ENCODE results near the gene TGIF1.

Gene TGIF1

DNA sequence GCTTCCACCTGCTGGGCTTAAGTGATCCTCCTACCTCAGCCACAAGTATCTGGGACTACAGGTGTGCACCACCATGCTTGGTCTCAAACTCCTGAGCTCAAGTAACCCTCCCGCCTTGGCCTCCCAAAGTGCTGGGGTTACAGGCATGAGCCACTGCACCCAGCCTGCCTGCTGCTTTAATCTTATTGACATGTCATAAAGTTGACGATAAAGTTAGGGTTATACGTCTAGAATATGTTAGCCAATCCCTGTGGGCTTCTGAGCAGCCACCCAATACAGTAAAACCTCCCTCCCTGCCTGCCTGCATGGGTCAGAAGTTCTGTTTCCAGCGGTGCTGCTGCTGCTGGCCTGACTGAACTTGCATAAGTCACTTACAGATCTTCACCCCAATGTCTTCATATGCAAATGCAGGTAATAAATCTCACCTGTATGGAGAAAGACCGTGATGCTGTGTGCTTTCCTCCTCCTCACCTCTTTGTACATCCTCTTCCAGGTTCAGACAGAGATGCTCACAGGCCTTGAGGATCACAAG, 30.1 kb downstream of the TGIF1 start:
- Histone ChIP-seq H3K27me3 (ENCODE audit: control insufficient read depth in 5 of 5, insufficient read depth in 4 of 5, low read length in 5 of 5) (no peaks in the 10 kb centered on the region), H3K27ac (ENCODE audit: low read depth, low read length) (no peak overlapping the region), H3K9me3 (ENCODE audit: control insufficient read depth in 5 of 5, low read length in 5 of 5) (no peaks in the 10 kb centered on the region), H3K4me3 (ENCODE audit: low read depth in 1 of 5, low read length in 5 of 5) (no peak overlapping the region), H3K9ac (ENCODE audit: low read length in 5 of 5) (no peak overlapping the region), H3K36me3 (ENCODE audit: control insufficient read depth in 5 of 5, insufficient read depth in 5 of 5, low read length in 5 of 5) (no peaks in the 10 kb centered on the region), H3K4me1 (ENCODE audit: control insufficient read depth in 5 of 5, insufficient read depth in 5 of 5, low read length in 5 of 5) (peaks cover 0 to 15% (median 8%) of the 10 kb centered on the region in 5 donors)

DNA sequence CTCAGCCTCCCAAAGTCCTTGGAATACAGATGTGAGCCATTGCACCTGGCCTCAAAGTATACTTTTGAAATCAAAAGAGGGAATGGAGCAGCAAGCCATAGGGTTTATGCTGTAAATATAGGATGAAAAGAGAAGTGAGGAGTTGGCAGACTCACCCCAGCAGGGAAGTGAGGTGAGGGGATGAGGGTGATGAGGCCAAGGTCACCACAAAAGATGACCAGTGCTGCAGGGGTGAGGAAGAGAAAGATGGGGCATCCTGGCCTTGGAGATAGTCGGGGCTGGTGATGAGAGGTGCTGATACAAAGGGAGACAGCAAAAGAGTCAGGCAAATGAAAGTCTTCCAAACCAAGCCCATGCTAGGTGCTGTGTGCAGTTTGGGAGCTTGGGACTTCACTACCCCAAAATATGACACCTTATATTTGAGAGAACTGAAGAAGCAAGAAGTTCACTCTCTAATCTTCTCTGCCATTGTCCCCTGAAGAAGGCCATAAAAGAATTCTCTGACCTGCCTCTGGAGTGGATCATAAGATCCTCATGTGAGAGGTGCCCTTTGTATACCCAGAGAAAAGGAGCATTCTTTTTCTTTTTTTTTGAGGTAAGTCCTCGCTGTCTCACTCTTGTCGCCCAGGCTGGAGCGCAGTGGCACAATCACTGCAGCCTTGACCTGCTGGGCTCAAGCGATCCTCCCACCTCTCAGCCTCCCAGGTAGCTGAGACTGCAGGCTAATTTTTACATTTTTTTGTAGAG, 31.0 kb downstream of the TGIF1 start:
- Histone ChIP-seq H3K9ac (ENCODE audit: low read length in 5 of 5) (no peak overlapping the region), H3K4me1 (ENCODE audit: control insufficient read depth in 5 of 5, insufficient read depth in 5 of 5, low read length in 5 of 5) (peaks cover 0 to 15% (median 8%) of the 10 kb centered on the region in 5 donors), H3K27me3 (ENCODE audit: control insufficient read depth in 5 of 5, insufficient read depth in 4 of 5, low read length in 5 of 5) (no peaks in the 10 kb centered on the region), H3K36me3 (ENCODE audit: control insufficient read depth in 5 of 5, insufficient read depth in 5 of 5, low read length in 5 of 5) (no peaks in the 10 kb centered on the region), H3K27ac (ENCODE audit: low read depth, low read length) (no peak overlapping the region), H3K4me3 (ENCODE audit: low read depth in 1 of 5, low read length in 5 of 5) (no peak overlapping the region), H3K9me3 (ENCODE audit: control insufficient read depth in 5 of 5, low read length in 5 of 5) (no peaks in the 10 kb centered on the region)

- Histone ChIP-seq H3K9ac (ENCODE audit: low read length in 5 of 5) (no peak overlapping the region), H3K4me1 (ENCODE audit: control insufficient read depth in 5 of 5, insufficient read depth in 5 of 5, low read length in 5 of 5) (peaks cover 0 to 15% (median 8%) of the 10 kb centered on the region in 5 donors), H3K4me3 (ENCODE audit: low read depth in 1 of 5, low read length in 5 of 5) (no peak overlapping the region), H3K9me3 (ENCODE audit: control insufficient read depth in 5 of 5, low read length in 5 of 5) (no peaks in the 10 kb centered on the region), H3K27ac (ENCODE audit: low read depth, low read length) (no peak overlapping the region), H3K27me3 (ENCODE audit: control insufficient read depth in 5 of 5, insufficient read depth in 4 of 5, low read length in 5 of 5) (no peaks in the 10 kb centered on the region), H3K36me3 (ENCODE audit: control insufficient read depth in 5 of 5, insufficient read depth in 5 of 5, low read length in 5 of 5) (no peaks in the 10 kb centered on the region)
Measured at GRCh38 chr18:3481696-3482210, 31.8 kb downstream of the TGIF1 start.

DNA sequence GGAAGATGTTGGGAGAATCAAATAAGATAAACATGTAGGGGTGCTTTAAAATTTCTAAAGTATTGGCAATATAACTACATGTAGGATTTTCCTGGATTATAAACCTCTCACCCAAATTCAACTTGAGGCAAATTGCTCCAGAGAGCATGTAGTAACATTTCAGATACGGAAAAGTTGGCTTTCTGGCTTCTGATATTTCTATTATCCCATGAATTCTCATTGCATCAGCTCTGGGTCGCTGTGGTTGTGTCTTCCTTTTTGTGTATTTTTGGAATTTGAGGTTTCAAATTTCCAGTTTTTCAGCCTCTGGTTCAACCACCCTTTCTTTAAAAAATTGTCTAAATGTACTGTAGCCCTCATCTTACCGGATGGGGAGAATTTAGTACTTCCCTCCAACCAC, 32.3 kb downstream of the TGIF1 start:
- H3K9ac ChIP-seq (ENCODE audit: low read length in 5 of 5): no peak overlapping the region
- H3K9me3 ChIP-seq (ENCODE audit: control insufficient read depth in 5 of 5, low read length in 5 of 5): no peaks in the 10 kb centered on the region
- H3K27me3 ChIP-seq (ENCODE audit: control insufficient read depth in 5 of 5, insufficient read depth in 4 of 5, low read length in 5 of 5): no peaks in the 10 kb centered on the region
- H3K36me3 ChIP-seq (ENCODE audit: control insufficient read depth in 5 of 5, insufficient read depth in 5 of 5, low read length in 5 of 5): no peaks in the 10 kb centered on the region
- no peak overlapping the region for H3K4me3 ChIP-seq (ENCODE audit: low read depth in 1 of 5, low read length in 5 of 5)
- no peak overlapping the region for H3K27ac ChIP-seq (ENCODE audit: low read depth, low read length)
- H3K4me1 ChIP-seq (ENCODE audit: control insufficient read depth in 5 of 5, insufficient read depth in 5 of 5, low read length in 5 of 5): peaks cover 0 to 15% (median 8%) of the 10 kb centered on the region in 5 donors

DNA sequence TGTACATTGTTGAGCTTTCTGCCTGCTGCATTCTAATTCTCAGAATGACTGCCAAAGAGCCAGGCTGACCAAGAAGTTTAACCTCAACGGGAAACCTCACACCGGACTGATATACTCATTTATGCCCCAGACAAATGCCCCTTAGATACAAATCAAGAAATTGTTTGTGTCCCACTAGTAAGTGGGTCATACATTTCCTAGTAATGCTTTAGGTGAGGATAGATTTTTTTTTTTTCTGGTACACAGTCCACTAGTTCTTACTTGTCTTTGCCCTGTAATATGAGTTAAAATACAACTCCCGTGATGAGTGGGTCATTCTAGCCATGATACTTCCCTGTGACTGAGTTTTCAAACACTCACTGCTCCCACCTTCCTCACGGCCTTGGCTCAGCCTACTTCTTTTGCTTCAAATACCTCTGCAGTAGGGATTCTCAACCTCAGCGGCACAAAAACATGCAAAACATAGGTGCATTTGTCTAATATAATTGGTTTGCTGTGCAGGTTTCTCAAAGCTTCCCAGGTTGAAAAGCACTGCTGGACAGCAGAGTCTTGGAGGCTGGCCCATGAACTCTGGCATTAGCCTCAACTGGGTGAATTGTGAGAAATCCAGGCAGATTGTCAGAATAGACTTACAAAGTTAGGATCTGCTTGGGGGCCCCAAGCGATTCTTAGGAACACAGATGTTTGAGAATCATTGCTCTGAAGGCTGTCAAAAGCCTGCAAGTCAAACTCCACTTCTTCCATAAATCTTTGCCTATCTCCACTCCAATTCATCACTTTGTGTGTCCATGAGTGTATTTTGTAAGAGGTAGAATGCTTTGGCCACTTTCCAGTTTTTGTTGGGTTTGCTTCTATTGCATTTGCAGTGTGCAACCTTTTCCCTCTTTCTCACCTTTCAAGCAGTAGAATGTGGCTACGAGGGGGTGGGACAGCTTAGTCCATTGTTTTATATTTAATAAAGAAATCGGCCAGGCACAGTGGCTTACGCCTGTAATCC, 35.5 kb downstream of the TGIF1 start:
- Histone ChIP-seq H3K4me1 (ENCODE audit: control insufficient read depth in 5 of 5, insufficient read depth in 5 of 5, low read length in 5 of 5) (peaks cover 0 to 7% (median 0%) of the 10 kb centered on the region in 5 donors), H3K36me3 (ENCODE audit: control insufficient read depth in 5 of 5, insufficient read depth in 5 of 5, low read length in 5 of 5) (no peaks in the 10 kb centered on the region), H3K27me3 (ENCODE audit: control insufficient read depth in 5 of 5, insufficient read depth in 4 of 5, low read length in 5 of 5) (no peaks in the 10 kb centered on the region), H3K4me3 (ENCODE audit: low read depth in 1 of 5, low read length in 5 of 5) (no peak overlapping the region), H3K27ac (ENCODE audit: low read depth, low read length) (no peak overlapping the region), H3K9ac (ENCODE audit: low read length in 5 of 5) (no peak overlapping the region), H3K9me3 (ENCODE audit: control insufficient read depth in 5 of 5, low read length in 5 of 5) (no peaks in the 10 kb centered on the region)

DNA sequence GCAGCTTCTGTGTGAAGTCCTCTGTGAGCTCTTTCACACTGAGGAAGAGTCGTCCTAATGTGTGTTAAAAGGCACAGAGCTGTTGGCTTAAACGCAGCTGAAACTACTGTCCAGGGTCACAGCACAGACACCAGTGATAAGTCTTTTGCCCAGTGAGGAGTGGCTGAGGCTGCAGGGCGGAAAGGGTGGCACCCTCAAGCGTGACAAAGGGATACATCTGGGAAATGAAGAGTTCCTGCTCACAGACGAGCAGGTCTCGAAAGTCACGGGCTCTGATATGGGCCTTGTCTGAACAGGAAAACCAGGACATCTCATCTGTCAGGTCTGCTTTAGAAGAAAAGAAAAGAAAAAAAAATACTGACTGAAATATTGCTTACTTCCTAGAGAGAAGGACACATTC, 36.5 kb downstream of the TGIF1 start:
- Histone ChIP-seq H3K36me3 (ENCODE audit: control insufficient read depth in 5 of 5, insufficient read depth in 5 of 5, low read length in 5 of 5) (no peaks in the 10 kb centered on the region), H3K4me3 (ENCODE audit: low read depth in 1 of 5, low read length in 5 of 5) (no peak overlapping the region), H3K27ac (ENCODE audit: low read depth, low read length) (no peak overlapping the region), H3K27me3 (ENCODE audit: control insufficient read depth in 5 of 5, insufficient read depth in 4 of 5, low read length in 5 of 5) (no peaks in the 10 kb centered on the region), H3K4me1 (ENCODE audit: control insufficient read depth in 5 of 5, insufficient read depth in 5 of 5, low read length in 5 of 5) (peaks cover 0 to 7% (median 0%) of the 10 kb centered on the region in 5 donors), H3K9ac (ENCODE audit: low read length in 5 of 5) (no peak overlapping the region), H3K9me3 (ENCODE audit: control insufficient read depth in 5 of 5, low read length in 5 of 5) (no peaks in the 10 kb centered on the region)

GRCh38 chr18:3489462-3489861, 39.5 kb downstream of the TGIF1 start:
- Histone ChIP-seq H3K9ac (ENCODE audit: low read length in 5 of 5) (no peak overlapping the region), H3K36me3 (ENCODE audit: control insufficient read depth in 5 of 5, insufficient read depth in 5 of 5, low read length in 5 of 5) (no peaks in the 10 kb centered on the region), H3K27me3 (ENCODE audit: control insufficient read depth in 5 of 5, insufficient read depth in 4 of 5, low read length in 5 of 5) (no peaks in the 10 kb centered on the region), H3K9me3 (ENCODE audit: control insufficient read depth in 5 of 5, low read length in 5 of 5) (no peaks in the 10 kb centered on the region), H3K4me3 (ENCODE audit: low read depth in 1 of 5, low read length in 5 of 5) (no peak overlapping the region), H3K27ac (ENCODE audit: low read depth, low read length) (no peak overlapping the region), H3K4me1 (ENCODE audit: control insufficient read depth in 5 of 5, insufficient read depth in 5 of 5, low read length in 5 of 5) (no peaks in the 10 kb centered on the region)

GRCh38 chr18:3491981-3492555, 42.1 kb downstream of the TGIF1 start:
- no peaks in the 10 kb centered on the region for H3K4me1 ChIP-seq (ENCODE audit: control insufficient read depth in 5 of 5, insufficient read depth in 5 of 5, low read length in 5 of 5)
- no peak overlapping the region for H3K4me3 ChIP-seq (ENCODE audit: low read depth in 1 of 5, low read length in 5 of 5)
- H3K27ac ChIP-seq (ENCODE audit: low read depth, low read length): no peak overlapping the region
- H3K9ac ChIP-seq (ENCODE audit: low read length in 5 of 5): no peak overlapping the region
- H3K27me3 ChIP-seq (ENCODE audit: control insufficient read depth in 5 of 5, insufficient read depth in 4 of 5, low read length in 5 of 5): no peaks in the 10 kb centered on the region
- no peaks in the 10 kb centered on the region for H3K36me3 ChIP-seq (ENCODE audit: control insufficient read depth in 5 of 5, insufficient read depth in 5 of 5, low read length in 5 of 5)
- no peaks in the 10 kb centered on the region for H3K9me3 ChIP-seq (ENCODE audit: control insufficient read depth in 5 of 5, low read length in 5 of 5)

GRCh38 chr18:3492721-3493120, 42.7 kb downstream of the TGIF1 start:
- no peak overlapping the region for H3K9ac ChIP-seq (ENCODE audit: low read length in 5 of 5)

More at GRCh38 chr18:3492721-3493120, 42.7 kb downstream of the TGIF1 start:
- no peaks in the 10 kb centered on the region for H3K9me3 ChIP-seq (ENCODE audit: control insufficient read depth in 5 of 5, low read length in 5 of 5)
- H3K27ac ChIP-seq (ENCODE audit: low read depth, low read length): no peak overlapping the region
- no peaks in the 10 kb centered on the region for H3K36me3 ChIP-seq (ENCODE audit: control insufficient read depth in 5 of 5, insufficient read depth in 5 of 5, low read length in 5 of 5)
- H3K4me3 ChIP-seq (ENCODE audit: low read depth in 1 of 5, low read length in 5 of 5): no peak overlapping the region
- H3K4me1 ChIP-seq (ENCODE audit: control insufficient read depth in 5 of 5, insufficient read depth in 5 of 5, low read length in 5 of 5): no peaks in the 10 kb centered on the region
- H3K27me3 ChIP-seq (ENCODE audit: control insufficient read depth in 5 of 5, insufficient read depth in 4 of 5, low read length in 5 of 5): no peaks in the 10 kb centered on the region

All from subcutaneous abdominal adipose tissue (tissue), 5 donors.